Endothelial cell of umbilical vein (primary cell): ENCODE data around the gene FRY.

Source experiments
- CTCF ChIP-seq, 2 donors: IDR thresholded peaks; 1 replicate in 1 of 2; 2 replicates in 1 of 2; pipeline ENCODE4 v1.5.1; 2011; ENCODE audit warnings: low read length in 2 of 2, mild to moderate bottlenecking in 2 of 2, moderate library complexity in 2 of 2, control low read depth in 1 of 2, inconsistent platforms in 1 of 2, low read depth in 1 of 2; ENCODE audit not compliant: insufficient read depth in 1 of 2; ENCODE audit errors: extremely low read depth in 1 of 2
- MAX ChIP-seq: IDR thresholded peaks from 2 replicates; pipeline ENCODE4 v1.6.1; 2011; ENCODE audit not compliant: insufficient read depth, insufficient read length
- POLR2AphosphoS5 ChIP-seq: IDR thresholded peaks from 2 replicates; pipeline ENCODE4 v1.6.1; 2012; ENCODE audit warnings: low read depth, mild to moderate bottlenecking, control low read depth, low read length, moderate library complexity; ENCODE audit not compliant: insufficient read depth

- TF ChIP-seq CTCF (IDR thresholded peaks at IDR 0.05; ENCODE audit: extremely low read depth in 1 of 2, insufficient read depth in 1 of 2, low read depth in 1 of 2, low read length in 2 of 2) (no peak), MAX (no peak), POLR2AphosphoS5 (no peak)
Measured at GRCh38 chr13:32038343-32038742, 6.8 kb downstream of the FRY start.
